Measurements from ENCODE around the gene PCBP2.

DNA sequence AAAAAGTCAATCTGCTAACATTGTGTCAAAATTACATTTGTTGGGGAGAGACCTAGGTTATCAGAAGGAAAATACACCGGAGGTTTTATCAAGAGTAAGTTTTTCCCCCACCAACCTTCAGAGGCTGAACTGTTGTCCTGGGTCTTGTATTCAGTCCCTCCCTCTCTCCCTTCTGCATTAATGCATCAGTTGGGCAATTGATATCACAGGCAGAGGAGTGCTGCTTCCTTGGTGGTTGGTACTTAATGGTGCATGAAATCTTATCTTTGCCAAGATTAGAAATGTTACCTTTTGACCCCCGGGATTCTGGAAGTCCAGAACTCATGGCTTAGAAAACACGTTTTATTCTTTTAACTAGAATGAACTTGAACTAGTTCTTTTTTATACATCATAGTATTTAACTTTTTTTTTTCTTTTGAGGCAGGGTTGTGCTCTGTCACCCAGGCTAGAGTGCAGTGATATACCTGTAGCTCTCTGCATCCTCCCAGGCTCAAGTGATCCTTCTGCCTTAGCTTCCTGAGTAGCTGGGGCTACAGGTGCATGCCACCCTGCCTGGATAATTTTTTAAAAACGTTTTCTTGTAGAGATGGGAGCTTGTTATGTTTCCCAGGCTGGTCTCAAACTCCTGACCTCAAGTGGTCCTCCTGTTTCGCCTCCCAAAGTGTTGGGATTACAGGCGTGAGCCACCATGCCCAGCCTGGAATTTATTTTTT is 4.9 kb downstream of the PCBP2 start:
- TF ChIP-seq, protein P1, sequence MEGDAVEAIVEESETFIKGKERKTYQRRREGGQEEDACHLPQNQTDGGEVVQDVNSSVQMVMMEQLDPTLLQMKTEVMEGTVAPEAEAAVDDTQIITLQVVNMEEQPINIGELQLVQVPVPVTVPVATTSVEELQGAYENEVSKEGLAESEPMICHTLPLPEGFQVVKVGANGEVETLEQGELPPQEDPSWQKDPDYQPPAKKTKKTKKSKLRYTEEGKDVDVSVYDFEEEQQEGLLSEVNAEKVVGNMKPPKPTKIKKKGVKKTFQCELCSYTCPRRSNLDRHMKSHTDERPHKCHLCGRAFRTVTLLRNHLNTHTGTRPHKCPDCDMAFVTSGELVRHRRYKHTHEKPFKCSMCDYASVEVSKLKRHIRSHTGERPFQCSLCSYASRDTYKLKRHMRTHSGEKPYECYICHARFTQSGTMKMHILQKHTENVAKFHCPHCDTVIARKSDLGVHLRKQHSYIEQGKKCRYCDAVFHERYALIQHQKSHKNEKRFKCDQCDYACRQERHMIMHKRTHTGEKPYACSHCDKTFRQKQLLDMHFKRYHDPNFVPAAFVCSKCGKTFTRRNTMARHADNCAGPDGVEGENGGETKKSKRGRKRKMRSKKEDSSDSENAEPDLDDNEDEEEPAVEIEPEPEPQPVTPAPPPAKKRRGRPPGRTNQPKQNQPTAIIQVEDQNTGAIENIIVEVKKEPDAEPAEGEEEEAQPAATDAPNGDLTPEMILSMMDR (IDR thresholded peaks at IDR 0.05 in 8 of 11, conservative IDR thresholded peaks at IDR 0.05 in 3 of 11): no peak
- no peak for TF ChIP-seq POLR2AphosphoS5 (IDR thresholded peaks at IDR 0.05)

Data from spleen (tissue), 7 donors.